Prostate gland (tissue), 2 donors: ENCODE data around the gene CIAPIN1. TPM values are rescaled to one million over a fixed set of nuclear protein-coding genes. Genes with fewer than 3 reads are reported as not detected.

Experiments used
- DNase-seq: peaks from one replicate; pipeline ENCODE4 v3.0.0-alpha.2; 2019; ENCODE audit warnings: low spot score
- H3K27ac ChIP-seq, 2 donors: fragments of 200-600 bp; sonication (generic); 2 replicates each; pipeline ENCODE4 v1.5.1; 2017 to 2019
- H3K27me3 ChIP-seq: fragments of 200-600 bp; sonication (generic); replicated peaks from 2 replicates; pipeline ENCODE4 v1.5.1; 2019; ENCODE audit not compliant: insufficient read depth
- H3K36me3 ChIP-seq, 2 donors: fragments of 200-600 bp; sonication (generic); 1 replicate in 1 of 2; 2 replicates in 1 of 2; pipeline versions ENCODE4 v1.5.1 to v1.8.1; 2017 to 2019
- H3K4me1 ChIP-seq: fragments of 200-600 bp; sonication (generic); replicated peaks from 2 replicates; pipeline ENCODE4 v1.5.1; 2019
- H3K4me3 ChIP-seq, 2 donors: fragments of 200-600 bp; sonication (generic); 2 replicates each; pipeline ENCODE4 v1.5.1; 2017 to 2019
- H3K9me3 ChIP-seq: fragments of 200-600 bp; sonication (generic); 2 replicates; pipeline ENCODE4 v1.5.1; 2017
- CTCF ChIP-seq, 4 experiments: fragments of 200-600 bp in 2 of 4; fragments of 450-650 bp in 2 of 4; sonication (generic) in 2 of 4; IDR thresholded peaks; 1 replicate in 3 of 4; 2 replicates in 1 of 4; pipeline ENCODE4 v1.5.1; 2016 to 2019; ENCODE audit warnings: antibody characterized with exemption in 4 of 4, mild to moderate bottlenecking in 2 of 4, moderate library complexity in 2 of 4
- POLR2A ChIP-seq: fragments of 450-650 bp; IDR thresholded peaks from one replicate; pipeline ENCODE4 v1.6.1; 2016; ENCODE audit warnings: antibody characterized with exemption, mild to moderate bottlenecking
- POLR2AphosphoS5 ChIP-seq: sonication (generic); formaldehyde crosslinking; IDR thresholded peaks from one replicate; pipeline ENCODE4 v1.6.1; 2017; ENCODE audit warnings: antibody characterized with exemption
- WGBS: methylation state at CpG from one replicate; pipeline ENCODE4 v1.1.5; 2018; 5-methylcytosine and 5-hydroxymethylcytosine counted together
- intact Hi-C: fragments of 100-400 bp; cut with DNase I; formaldehyde crosslinking; loops from one replicate; pipeline ENCODE4 v1.14.2; 2022
- total RNA-seq, 2 donors: library from RNA; depleted of rRNA; stranded (reverse); fragments of >200 nt; gene quantifications; one replicate each; pipeline ENCODE4 v1.1.0, GENCODE V29; 2016

Gene CIAPIN1
- total RNA-seq, 2 donors from 2014 or later = 20.1 to 40.3 TPM

- WGBS = 82% methylated on average over 3 of the region's 3 CpGs
These were observed 59.4 kb downstream of the CIAPIN1 start for GRCh38 chr16:57387598-57388354.

GRCh38 chr16:57386381-57386951 lies 60.7 kb downstream of the CIAPIN1 start:
- H3K9me3 ChIP-seq = no peaks in the 10 kb centered on the region
- no peak for TF ChIP-seq POLR2AphosphoS5
- TF ChIP-seq POLR2A = no peak
- TF ChIP-seq CTCF (IDR thresholded peaks at IDR 0.05) = no peak
- H3K4me3 ChIP-seq = no peak overlapping the region
- no peak for DNase-seq
- WGBS = 58% methylated on average over 5 of the region's 5 CpGs
- no peaks in the 10 kb centered on the region for H3K4me1 ChIP-seq
- intact Hi-C loops = no loop called here
- no peak overlapping the region for H3K27ac ChIP-seq
- no peaks in the 10 kb centered on the region for H3K27me3 ChIP-seq
- H3K36me3 ChIP-seq = no peaks in the 10 kb centered on the region

More at GRCh38 chr16:57387598-57388354, 59.4 kb downstream of the CIAPIN1 start:
- TF ChIP-seq POLR2A (no peak), CTCF (IDR thresholded peaks at IDR 0.05) (no peak), POLR2AphosphoS5 (no peak)
- DNase-seq = no peak
- H3K36me3 ChIP-seq = no peaks in the 10 kb centered on the region
- no peaks in the 10 kb centered on the region for H3K9me3 ChIP-seq
- H3K4me3 ChIP-seq = no peak overlapping the region
- H3K4me1 ChIP-seq = no peaks in the 10 kb centered on the region
- no peaks in the 10 kb centered on the region for H3K27me3 ChIP-seq
- no peak overlapping the region for H3K27ac ChIP-seq
- intact Hi-C loops = no loop called here

GRCh38 chr16:57385083-57385482 lies 62.1 kb downstream of the CIAPIN1 start:
- Histone ChIP-seq H3K27me3 (no peaks in the 10 kb centered on the region), H3K27ac (no peak overlapping the region), H3K9me3 (no peaks in the 10 kb centered on the region), H3K36me3 (no peaks in the 10 kb centered on the region), H3K4me1 (no peaks in the 10 kb centered on the region), H3K4me3 (no peak overlapping the region)
- intact Hi-C loops = no loop called here
- DNase-seq = no peak
- 83% methylated on average over 5 of the region's 5 CpGs for WGBS
- TF ChIP-seq POLR2A (no peak), CTCF (IDR thresholded peaks at IDR 0.05) (no peak), POLR2AphosphoS5 (no peak)

- Histone ChIP-seq H3K4me3 (no peak overlapping the region), H3K36me3 (no peaks in the 10 kb centered on the region), H3K9me3 (no peaks in the 10 kb centered on the region), H3K27me3 (no peaks in the 10 kb centered on the region), H3K4me1 (no peaks in the 10 kb centered on the region), H3K27ac (peak overlapping the region; percentile 14 to 24)
- 64% methylated on average over 11 of the region's 11 CpGs for WGBS
- intact Hi-C loops = no loop called here
- DNase-seq = no peak
- TF ChIP-seq POLR2A = no peak
- TF ChIP-seq CTCF (IDR thresholded peaks at IDR 0.05) = no peak
- TF ChIP-seq POLR2AphosphoS5 = no peak
These were observed 62.7 kb downstream of the CIAPIN1 start for GRCh38 chr16:57384248-57385070.
